GM19467 (cell line): ENCODE measurements around the gene SDHA.
"Not testable (repeated sequence)": the region's sequence is repeated elsewhere in the genome, so short reads cannot be mapped to it uniquely, and the experiment has no call there.

Experiments used
- ATAC-seq: cut with Tn5 transposase; IDR thresholded peaks from one replicate; pipeline ENCODE4 v1.9.1; 2021; ENCODE audit warnings: mild to moderate bottlenecking, moderate library complexity; ENCODE audit not compliant: unreplicated experiment

Gene SDHA

DNA sequence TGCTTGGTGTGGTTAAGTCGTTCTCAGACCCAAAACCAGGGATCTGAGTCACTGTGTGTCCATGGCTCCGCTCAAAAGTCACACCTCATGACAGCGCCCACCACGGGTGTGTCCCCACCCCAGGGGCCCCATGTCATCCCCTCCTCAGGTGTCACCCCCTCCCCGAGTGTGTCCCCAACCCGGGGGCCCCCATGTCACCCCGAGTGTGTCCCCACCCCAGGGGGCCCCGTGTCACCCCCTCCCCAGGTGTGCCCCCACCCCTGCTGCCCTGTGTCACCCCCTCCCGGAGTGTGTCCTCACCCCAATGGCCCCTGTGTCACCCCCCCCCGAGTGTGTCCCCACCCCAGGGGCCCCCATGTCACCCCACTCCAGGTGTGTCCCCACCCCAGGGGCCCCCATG lies 21.8 kb upstream of the SDHA start:
- no peak for ATAC-seq

DNA sequence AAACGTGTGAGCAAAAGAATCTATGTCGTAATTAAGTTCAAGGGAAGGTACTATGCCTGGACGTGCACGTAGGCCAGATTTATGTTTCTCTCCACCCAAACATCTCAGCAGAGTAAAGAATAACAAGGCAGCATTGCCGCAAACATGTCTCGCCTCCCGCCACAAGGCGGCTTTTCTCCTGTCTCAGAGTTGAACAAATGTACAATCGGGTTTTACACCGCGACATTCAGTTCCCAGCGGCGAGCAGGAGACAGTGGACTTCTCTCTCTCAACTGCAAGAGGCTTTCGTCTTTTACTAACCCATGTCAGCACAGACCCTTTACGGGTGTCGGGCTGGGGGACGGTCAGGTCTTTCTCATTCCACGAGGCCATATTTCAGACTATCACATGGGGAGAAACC lies 21.1 kb upstream of the SDHA start:
- ATAC-seq, result not testable (repeated sequence)

DNA sequence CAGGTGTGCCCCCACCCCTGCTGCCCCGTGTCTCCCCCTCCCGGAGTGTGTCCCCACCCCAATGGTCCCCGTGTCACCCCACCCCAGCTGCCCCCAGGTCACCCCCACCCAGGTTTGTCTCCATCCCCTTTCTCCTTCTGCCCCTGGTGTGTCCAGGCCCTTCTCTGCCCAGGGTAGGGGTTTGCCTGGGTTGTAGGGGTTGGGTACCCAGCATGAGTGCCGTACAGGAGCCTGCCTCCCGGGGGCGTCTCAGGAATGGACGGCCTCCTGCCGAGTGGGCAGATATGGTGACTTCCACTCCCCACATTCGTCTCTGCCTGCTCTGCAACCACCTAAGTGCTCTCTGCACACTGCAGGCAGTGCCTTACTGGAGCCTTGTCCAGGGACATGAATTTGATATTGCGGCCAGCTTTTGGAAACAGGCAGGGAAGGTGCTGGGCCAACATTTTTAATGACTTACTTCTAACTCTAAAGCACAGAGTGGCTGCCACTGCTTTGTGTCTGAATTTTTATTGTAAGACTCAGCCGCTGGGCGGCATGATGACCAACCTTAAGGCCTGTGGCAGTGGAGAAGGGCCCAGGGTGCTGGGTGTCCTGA lies 20.1 kb upstream of the SDHA start:
- ATAC-seq, result no peak

DNA sequence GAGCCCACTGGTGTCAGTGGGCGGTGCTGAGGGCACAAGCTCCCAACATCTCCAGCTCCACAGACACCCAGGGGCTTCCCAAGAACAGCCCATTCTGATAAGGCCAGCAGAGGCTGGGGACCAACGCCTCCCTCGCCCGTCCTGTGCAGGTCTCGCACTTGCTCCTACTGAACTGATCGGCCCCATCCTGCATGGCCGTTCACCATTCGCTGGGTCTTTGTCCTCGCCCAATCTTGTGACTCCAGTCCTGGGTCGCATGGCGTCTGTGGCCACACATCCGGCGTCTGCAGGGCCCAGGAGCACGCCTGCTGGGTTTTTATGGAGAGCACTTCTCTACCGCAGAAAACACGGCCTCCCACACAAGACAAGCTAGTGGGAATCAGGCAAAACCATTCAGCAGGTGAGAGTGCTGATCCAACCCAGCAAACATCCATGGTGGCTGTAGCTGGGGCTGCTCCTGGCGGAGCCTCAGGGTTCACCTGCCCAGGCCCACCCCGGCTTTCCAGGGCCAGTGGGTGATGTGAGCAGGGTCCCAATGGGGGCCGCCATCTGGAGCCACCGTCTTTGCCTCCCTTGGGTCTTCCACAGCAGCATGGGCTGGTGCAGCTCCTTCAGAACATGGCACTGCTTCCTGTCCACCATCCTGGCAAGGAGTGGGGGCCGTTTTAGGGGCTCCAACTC lies 19.5 kb upstream of the SDHA start:
- no peak for ATAC-seq

DNA sequence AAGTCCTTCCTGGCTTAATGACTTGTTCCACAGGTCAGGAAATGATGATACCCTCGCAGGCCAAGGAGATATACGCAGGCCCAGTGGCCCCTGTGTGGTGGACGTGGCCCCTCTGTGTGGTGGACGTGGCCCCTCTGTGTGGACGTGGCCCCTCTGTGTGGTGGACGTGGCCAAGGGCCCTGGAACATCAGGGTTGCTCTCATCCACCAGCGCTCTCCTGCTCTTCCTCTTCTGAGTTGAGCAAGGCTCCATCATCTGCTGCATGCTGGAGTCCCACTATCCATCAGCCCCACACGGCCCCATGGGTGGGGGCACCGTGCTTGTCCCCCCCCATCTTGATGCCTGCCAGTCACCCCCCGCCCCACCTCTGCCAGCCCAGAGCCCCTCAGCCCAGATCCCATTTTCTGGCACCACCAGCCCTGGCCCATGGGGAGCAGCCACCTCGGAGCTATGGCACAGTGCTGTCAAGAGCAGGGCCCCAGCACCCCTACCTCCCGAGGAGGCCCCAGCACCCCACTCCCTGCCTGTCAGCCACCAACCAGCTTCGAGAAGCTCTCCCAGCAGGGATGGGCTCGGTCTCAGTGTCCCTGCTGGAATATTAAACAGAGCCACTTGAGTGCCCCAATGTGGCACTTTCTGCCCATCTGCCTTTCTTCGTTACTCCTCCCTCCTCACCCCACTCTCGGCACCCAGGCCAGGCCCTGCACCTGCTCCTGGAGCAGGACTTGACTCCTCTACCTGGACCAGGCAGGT lies 18.7 kb upstream of the SDHA start:
- no peak for ATAC-seq

DNA sequence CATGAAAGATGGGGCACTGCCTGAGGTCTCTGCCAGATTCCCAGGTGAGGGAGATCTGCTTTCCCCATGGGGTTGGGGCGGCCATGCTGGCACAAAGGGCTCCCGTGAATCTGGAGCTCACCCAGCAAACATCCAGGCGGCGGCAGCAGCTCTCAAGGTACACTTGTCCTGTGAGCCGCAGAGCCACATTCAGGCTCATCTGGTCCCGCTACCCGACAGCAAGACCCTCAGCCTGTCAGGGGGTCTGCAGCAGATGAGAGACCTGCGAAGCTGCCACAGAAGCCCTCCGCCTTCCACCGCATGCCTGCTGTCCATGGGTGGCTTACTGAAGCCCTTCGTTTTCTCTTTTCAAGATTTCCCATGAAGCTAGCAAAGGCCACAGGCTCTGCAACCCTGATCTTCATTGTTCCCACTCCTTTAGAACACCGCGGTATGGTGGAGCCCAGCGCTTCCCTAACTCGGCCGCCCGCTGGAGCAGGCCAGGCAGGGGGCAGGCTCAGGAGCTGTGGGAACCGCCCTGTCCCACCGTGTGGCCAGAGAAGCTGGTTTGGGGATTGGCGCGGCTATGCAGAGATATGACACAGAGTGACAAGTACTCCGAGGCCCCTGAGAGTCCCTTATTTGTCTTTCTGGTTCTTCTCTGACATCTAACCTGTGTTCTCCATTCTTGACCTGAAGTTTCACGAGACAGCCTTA lies 18.0 kb upstream of the SDHA start:
- ATAC-seq, result no peak

DNA sequence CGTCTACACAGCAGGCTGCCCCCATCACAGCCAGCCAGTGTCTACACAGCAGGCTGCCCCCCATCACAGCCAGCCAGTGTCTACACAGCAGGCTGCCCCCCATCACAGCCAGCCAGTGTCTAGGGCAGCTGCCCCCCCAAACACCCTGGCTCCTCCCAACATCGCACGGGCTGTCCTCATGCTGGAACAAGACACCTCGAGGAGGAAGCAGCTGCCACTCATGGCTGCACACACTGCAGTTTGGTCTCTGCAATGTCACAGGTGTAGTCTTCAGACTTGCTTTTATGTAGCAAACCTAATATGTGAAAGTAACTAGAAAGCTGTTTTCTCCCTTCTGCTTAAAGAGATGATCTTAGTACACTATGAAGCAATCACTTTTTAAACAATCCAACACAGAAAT lies 17.1 kb upstream of the SDHA start:
- ATAC-seq, result no peak

DNA sequence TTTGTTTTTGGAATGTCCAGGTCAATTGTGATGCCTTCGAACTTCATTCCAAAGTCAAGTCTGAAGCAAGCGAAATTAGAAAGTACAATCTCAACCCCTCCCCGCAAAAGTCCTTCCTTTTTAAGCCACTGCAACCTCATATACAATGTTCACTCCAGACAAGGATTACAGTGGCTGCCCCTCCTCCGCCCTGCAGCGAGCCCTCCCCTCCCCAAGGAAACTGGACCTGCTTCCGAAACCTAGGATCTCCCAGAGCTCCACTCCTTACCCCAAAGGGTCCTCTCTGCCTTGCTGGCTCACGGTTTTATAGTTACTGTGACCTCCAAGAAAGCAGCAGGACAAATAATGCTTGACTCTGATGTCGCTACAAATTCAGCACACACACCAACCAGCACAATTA lies 16.4 kb upstream of the SDHA start:
- no peak for ATAC-seq

DNA sequence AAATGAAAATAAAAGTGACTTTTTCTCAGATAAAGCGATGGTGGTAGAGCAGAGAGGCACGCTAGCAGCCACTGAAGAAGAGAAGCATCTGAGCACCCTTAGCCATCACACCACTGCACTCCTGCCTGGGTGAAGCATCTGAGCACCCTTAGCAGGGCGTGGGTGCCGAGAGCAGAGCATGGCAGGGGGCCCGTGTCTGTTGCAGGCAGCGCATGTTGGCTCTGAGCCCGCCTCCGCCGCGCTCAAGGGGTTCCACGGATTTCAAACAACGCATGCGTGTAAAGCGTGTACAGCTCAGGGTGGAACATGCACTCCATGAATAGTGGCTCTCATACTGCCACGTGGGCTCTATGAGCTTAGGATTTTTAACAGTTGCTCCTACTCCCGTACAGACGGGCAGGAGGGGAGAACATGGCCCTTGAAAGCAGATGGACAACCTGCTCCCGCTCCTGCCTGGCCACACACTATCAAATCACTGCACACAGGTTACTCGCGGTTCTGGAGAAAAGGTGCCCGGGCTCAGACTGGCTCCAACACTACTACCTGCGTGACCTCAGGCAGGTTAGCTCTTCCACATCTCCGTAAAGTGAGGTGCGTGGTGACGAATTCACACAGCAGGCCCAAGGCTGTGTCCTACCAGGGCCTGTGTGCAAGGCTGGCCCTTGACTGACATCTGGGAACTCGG lies 14.7 kb upstream of the SDHA start:
- no peak for ATAC-seq

DNA sequence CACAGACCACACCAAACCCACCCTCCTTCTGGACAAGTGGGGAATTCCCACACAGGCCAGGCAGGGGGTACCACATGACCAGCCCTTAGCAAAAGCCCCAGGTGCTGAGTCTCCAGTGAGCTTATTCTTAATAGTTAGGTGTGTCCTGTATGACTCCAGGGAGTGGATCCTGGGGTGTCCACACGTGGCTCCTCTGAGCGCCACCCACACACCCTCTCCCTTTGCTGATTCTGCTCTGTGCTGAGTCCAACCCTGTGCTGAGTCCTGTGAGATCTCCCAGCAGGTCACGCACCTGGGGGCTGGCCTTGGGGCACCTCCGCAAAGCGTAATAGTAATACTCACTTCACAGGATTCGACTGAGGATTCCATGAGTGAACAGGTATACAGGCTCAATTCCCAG lies 14.1 kb upstream of the SDHA start:
- ATAC-seq, result no peak

DNA sequence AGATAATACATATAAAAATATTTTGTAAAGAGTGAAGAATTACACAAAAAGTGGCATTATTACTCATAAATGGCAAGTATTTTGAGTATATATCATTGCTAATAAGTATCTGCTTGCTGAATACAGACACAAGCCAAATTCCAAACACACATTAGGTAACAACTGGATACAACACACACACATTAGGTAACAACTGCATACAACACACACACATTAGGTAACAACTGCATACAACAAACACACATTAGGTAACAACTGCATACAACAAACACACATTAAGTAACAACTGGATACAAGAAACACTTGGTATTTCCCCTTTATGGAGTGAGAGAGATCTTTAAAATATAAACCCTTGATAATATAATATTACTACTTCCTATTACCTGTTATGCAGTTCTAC lies 13.7 kb upstream of the SDHA start:
- no peak for ATAC-seq

DNA sequence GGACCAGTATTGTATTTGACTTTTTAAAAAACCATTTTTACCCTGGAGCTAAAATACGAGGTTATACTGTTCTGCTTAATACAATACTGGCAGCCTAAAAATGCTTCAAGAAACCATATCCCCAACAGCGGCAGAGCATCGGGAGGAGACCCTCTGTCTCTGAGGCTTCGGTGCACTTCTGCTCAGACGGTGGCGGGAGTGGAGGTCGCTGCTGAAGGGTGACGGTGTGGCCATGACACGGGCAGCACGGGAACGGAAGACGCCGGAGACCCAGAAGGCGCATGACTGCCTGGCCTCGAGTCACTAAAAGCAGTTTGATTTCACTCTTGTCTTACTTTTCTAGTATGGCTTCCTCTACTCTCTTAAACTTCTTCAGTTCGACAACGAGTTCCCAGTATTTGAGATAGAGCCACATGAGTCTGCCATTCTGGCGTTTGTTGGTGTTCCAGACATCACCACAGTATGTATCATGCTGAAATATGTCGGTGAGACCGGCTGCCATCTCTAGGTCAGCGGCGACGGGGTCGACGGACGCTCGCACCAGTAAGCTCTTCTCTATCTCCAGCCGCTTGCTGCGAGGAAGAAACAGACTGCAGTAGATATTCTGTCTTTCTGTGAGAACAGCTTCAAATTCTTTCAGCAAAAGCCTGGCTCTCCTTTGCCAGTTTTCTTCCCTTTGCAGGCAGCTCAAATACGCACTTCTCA lies 13.0 kb upstream of the SDHA start:
- no peak for ATAC-seq

DNA sequence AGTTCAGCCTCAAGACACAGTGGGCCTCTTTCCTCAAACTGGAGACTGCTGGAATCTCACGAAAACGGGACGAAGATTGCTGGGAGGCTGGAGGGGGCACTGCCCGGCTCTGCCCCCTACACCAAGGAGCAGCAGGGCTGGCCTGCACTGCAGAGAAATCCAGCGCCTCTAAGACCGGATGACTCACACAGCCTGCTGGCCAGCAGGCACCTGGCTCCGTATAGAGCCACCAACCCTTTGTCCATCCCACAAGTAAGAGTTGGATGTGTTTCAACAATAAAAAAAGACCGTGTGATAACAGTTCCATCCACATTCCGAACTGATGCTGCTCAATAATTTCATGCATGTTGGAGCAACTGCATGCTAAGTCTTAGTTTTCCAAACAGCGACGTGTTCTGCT lies 11.7 kb upstream of the SDHA start:
- ATAC-seq, result no peak

DNA sequence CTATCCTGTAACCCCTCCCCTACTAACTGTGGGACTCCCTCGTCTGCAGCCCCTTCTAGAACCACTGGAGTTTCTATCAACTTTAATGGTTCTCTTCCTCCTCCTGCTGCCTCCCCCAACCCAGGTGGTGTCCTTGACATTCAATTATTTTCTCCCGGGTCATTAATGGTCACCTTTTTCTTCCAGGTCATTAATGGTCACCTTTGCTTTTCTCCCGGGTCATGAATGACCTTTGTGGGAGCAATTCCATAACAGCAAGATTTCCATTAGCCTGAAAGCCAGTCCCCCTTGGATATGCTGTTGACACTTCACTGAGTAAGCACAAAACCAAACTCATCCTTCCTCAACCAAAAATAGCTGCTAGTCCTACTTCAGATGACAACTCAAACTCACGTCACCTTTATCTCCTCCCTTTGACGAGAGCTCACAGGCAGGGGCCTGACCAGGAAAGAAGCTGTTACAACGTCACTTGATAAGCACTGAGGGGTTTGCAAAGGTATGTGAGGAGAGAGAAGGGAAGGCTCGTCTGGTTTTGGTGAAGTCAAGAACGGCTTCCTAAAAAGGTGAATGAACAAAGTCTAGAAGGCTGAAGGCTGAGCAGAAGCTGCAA lies 11.1 kb upstream of the SDHA start:
- ATAC-seq, result no peak

DNA sequence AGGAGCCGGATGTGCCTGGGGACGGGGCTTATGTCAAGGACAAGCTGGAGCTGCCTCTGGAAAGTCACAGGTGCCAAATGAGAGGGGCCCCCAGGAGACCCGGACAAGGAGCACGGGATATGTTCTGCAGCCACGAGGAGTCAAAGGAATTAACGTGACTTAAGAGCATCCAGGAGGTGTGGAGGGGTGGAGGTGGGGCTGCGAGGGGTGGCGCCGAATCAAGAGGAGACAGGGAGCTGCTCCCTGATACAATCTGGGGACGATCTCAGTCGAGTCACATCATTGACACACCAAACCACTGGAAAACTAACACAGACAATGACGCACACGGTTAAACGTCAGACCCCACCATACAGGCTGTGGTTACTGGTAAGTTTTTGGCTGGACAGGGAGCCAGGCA lies 10.5 kb upstream of the SDHA start:
- ATAC-seq, result no peak

DNA sequence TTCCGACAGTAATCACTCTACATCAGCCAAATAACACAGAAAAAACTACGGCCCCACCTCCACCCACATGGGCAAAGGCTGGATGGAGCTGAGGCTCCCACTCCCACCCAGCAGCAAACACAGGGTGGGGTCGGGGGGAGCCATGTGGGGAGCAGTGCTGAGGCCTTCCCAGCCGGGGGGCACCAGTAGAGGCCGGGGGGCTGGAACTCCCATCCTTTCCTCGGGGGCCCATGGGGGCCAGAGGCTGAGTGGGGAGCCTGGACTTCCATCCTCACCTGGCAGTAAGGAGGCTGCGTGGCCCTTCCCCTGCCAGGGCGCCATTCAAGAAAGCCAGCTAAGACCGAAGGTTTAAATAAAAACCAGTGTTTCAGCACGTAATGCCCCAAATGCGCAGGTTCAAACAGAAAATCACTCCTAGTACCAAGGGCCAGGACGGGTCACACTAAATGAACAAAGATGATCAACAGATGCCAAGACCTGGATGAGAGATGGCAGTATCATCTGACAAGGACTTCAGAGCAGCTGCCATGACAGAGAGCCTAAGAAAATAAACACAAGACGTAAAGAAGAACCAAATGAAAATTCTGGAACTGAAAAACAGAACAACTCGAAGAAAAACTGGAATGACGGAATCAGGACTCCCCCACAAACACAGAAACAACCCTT lies 9.5 kb upstream of the SDHA start:
- ATAC-seq, result no peak

DNA sequence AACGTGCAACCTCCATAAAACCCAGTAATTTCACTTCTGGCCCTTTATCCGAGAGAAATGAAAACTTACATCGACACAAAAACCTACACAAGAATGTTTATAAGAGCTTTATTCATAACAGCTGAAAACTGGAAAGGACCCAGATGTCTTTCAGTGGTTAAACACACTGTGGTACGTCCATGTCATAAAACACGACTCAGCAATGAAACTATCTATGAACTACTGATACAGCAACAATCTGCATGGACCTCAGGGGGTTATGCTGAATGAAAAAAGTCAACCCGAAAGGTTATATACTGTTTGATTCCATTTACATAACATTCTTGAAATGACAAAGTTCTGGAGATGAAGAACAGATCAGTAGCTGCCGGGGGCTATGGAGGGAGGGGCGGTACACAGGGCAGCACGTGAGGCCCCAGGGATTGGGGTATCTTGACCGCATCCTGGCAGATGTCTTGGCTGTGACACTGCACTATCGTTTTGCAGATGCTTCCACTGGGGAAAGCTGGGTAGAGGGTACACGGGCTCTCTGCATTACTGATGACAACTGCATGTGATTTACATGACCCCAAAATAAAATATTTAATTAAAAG lies 4.2 kb upstream of the SDHA start:
- no peak for ATAC-seq

DNA sequence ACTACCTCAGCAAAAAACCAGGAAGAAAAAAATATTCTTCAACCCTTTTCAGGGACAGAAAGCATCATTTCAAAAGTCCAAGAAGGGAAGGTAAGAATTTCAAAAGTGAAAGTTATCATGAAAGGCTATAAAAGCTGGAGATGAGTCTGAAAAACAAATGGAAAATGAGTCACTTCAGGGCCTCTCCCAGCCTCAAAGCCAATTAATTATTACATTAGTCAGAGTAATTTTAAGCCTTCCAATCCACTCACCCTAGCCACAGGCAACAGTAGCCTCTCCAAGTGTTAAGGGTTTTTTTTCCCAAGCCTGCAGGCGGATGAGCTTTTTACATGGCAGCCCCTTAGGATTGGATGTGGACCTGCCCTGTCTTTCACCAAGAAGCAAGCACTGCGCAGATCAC lies 2.9 kb upstream of the SDHA start:
- not testable (repeated sequence) for ATAC-seq

DNA sequence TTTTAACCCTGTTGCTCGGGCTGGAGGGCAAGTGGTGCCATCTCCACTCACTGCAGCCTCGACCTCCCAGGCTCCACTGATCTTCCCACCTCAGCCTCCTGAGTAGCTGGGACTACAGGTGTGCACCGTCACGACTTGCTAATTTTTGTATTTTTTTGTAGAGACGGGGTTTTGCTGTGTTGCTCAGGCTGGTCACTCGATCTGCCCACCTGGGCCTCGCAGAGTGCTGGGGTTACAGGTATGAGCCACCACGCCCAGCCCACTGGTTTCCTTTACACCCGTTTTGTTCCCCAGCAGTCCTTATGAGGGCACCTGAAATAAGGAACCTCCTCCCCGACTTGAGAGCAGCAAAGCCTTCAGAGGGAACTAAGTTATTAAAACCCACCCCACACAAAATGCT lies 2.0 kb upstream of the SDHA start:
- ATAC-seq, result not testable (repeated sequence)
